Measurements from ENCODE around the gene BCAR3.
"Not testable (repeated sequence)": the region's sequence is repeated elsewhere in the genome, so short reads cannot be mapped to it uniquely, and the experiment has no call there.

DNA sequence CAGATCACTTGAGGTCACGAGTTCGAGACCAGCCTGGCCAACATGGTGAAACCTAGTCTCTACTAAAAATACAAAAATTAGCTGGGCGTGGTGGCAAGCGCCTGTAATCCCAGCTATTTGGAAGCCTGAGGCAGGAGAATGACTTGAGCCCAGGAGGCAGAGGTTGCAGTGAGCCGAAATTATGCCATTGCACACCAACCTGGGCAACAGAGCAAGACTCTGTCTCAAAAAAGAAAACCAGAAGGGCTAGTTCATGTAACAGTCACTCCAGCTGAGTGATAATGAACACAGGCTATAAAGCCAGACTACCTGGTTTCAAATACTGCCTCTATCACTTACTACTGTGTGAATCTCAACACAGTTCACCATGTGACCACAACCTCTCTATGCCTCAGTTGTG, 31.5 kb downstream of the BCAR3 start:
- TF ChIP-seq, protein P1, sequence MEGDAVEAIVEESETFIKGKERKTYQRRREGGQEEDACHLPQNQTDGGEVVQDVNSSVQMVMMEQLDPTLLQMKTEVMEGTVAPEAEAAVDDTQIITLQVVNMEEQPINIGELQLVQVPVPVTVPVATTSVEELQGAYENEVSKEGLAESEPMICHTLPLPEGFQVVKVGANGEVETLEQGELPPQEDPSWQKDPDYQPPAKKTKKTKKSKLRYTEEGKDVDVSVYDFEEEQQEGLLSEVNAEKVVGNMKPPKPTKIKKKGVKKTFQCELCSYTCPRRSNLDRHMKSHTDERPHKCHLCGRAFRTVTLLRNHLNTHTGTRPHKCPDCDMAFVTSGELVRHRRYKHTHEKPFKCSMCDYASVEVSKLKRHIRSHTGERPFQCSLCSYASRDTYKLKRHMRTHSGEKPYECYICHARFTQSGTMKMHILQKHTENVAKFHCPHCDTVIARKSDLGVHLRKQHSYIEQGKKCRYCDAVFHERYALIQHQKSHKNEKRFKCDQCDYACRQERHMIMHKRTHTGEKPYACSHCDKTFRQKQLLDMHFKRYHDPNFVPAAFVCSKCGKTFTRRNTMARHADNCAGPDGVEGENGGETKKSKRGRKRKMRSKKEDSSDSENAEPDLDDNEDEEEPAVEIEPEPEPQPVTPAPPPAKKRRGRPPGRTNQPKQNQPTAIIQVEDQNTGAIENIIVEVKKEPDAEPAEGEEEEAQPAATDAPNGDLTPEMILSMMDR (IDR thresholded peaks at IDR 0.05), result not testable (repeated sequence)
- not testable (repeated sequence) for TF ChIP-seq POLR2AphosphoS5 (IDR thresholded peaks at IDR 0.05); POLR2A (IDR thresholded peaks at IDR 0.05; ENCODE audit: low read depth); EP300 (IDR thresholded peaks at IDR 0.05)

Measured in esophagus muscularis mucosa (tissue), 4 donors.